Erythroblast (primary cell): ENCODE data around the gene TNFSF8.

Experiments
- DNase-seq, 2 experiments: peaks; one replicate each; lab custom pipeline; 2025; lab: John Stamatoyannopoulos, UW
- GATA1 ChIP-seq: IDR thresholded peaks from 2 replicates; pipeline ENCODE4 v1.6.1; 2011; ENCODE audit warnings: low read depth, mild to moderate bottlenecking, control low read depth, low read length, moderate library complexity
- POLR2A ChIP-seq: IDR thresholded peaks from 2 replicates; pipeline ENCODE4 v1.6.1; 2011; ENCODE audit warnings: mild to moderate bottlenecking, low read length

Gene TNFSF8

DNA sequence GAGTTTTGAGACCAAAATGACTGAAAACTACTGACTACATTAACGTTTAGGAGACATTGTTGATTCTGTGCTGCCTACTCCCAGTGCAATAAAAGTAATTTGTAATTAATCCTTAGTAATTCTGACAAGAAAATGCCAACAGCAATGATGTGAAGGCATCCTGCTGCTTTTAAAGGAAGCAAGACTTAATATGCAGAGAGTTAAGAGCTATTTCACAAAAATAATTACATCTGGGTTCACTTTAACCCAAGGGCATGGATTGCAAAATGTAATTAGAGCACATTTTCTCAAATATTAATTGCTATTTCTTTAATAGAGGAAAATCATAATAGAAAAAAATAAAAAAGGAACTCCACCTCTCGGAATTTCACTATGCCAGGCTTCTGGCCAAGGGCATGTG, 22.7 kb upstream of the TNFSF8 start:
- TF ChIP-seq GATA1: no peak
- no peak for TF ChIP-seq POLR2A
- DNase-seq: no peak

DNA sequence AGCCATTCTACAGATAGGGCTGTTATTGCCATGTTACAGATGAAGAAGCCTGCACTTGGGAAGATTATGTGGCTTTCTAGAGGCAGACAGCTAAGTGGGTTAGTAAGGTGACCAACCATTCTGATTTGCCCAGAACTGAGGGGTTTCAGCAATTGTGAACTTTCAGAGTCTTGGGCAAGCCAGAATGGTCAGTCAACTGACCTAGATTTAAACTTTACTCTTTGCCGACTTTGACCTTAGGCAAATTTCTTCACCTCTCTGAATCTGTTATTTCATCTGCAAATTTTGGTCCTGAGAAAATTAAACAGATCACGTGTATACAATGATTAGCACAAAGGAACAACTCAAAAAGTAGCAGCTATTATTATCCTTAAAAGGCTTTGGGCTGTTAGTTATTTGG, 20.4 kb upstream of the TNFSF8 start:
- DNase-seq: no peak
- no peak for TF ChIP-seq GATA1
- no peak for TF ChIP-seq POLR2A

- no peak for DNase-seq
- TF ChIP-seq GATA1: no peak
- TF ChIP-seq POLR2A: no peak
Observed at GRCh38 chr9:114947058-114947457, 16.7 kb upstream of the TNFSF8 start.

DNA sequence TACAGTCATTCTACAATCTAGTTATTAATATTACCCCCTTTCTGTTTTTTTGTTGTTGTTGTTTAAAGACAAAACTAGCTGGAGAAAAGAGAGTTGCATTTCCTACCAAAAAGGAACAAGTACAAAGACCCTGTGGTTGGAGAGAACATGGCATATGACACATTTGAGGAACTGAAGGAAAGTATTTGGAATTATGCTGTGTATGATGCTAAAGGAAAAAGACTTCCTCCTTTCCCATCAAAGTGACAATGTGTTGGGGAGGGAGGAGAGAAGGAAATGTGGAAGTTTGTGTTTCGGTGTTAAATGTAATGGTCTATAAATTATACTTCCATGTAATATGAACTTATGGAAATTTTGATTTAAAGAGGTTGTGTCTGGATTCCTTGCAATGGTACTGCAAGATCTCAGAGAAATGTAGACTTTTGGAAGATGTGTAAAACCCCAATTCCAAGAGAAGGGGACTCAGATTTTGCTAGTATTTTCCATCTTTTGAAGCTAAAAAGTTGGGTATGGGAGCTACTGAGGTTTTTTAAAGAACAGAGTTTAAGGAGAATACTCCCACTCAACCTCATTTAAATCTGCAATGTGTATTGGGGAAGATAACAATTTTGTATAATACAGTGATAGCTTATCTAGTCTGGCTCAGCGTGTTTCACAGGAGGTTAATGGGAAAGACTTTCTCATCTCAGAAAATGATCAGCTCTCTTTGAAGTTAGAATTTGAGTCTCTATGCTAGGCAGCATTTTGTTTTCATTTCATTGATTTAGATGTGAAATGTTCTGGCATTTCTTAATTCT, 15.4 kb upstream of the TNFSF8 start:
- TF ChIP-seq GATA1 (no peak), POLR2A (no peak)
- no peak for DNase-seq

- DNase-seq: no peak
- TF ChIP-seq GATA1: no peak
- no peak for TF ChIP-seq POLR2A
Observed at GRCh38 chr9:114941376-114941775, 11.0 kb upstream of the TNFSF8 start.

DNA sequence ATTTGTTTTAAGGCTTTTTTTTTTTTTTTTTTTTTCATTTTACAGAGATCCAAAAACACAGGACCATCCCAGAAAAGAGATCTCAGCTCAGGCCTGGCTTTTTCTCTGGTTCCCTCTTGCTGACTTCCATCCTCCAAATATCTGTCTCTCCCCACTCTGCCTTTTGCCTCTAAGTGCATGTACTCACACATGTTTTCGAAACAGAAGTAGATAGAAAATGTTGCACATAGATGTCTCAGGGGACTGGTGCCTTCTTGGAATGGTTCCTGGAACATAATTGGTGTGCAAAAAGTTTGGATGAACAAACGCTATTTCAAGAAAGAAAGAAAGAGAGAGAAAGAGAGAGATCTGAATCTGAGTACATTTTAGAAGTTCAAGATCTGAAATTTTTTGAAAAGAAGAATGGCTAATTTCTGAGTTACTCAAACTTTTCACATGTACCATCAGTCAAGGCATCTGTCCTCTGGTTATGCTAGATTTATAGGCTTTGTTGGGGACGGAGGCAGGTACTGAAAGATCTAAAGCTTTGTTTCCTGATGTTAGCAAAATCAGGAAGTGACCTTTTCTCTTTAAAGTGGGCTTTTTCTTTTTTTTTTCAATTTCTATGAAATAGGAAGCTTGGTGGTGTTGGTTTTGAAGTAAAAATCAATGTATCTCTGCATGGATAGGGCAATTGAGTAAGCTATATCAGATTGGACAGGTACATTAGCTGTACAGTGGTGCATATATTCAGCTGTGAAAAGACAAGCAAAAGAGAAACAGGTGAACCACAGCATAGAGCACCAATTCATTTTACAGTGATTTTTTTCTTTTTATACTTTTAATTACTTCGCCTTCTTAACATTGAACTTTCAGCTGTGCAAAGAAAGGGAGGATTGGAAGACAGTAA, 8.5 kb upstream of the TNFSF8 start:
- no peak for DNase-seq
- no peak for TF ChIP-seq GATA1
- no peak for TF ChIP-seq POLR2A

DNA sequence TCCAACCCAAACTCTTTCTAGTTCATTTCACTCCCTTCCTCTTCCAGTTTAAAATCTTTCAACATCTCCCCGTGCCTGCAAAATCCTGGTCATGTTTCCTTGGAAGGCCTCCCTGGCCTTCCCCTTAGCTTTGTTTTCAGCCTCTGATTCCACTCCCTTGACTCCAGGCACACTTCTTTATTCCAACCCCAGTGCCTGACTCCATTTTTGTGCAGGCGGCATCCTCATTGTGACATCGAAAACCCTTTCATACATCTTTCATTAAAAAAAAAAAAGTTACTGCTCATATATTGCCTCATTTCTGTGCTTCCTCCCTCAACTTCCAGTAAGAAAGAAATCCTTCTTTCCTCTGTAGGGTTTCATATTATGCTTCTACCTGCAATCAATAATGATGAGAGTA, 7.1 kb upstream of the TNFSF8 start:
- TF ChIP-seq GATA1: no peak
- TF ChIP-seq POLR2A: no peak
- DNase-seq: no peak

DNA sequence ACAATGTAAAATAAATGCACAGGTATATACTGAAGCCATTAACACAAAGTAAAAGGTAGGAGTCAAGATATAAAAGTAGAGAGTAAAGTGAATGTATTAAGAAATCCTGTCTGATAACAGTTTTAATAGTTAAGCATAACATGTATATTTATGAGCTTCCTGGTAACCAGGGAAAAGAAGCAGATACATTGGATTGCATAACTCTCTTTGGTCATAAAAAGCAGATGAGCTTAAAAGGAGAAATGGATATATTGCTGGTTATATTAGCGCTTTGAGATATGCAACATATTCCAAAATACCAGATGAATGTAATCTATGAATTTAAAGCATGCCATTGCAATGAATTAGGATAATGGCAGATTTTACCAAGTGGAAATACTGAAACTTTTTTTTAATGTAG, 6.2 kb upstream of the TNFSF8 start:
- no peak for DNase-seq
- TF ChIP-seq POLR2A (no peak), GATA1 (no peak)

- no peak for DNase-seq
- no peak for TF ChIP-seq GATA1
- TF ChIP-seq POLR2A: no peak
Observed at GRCh38 chr9:114935119-114935518, 4.7 kb upstream of the TNFSF8 start.

DNA sequence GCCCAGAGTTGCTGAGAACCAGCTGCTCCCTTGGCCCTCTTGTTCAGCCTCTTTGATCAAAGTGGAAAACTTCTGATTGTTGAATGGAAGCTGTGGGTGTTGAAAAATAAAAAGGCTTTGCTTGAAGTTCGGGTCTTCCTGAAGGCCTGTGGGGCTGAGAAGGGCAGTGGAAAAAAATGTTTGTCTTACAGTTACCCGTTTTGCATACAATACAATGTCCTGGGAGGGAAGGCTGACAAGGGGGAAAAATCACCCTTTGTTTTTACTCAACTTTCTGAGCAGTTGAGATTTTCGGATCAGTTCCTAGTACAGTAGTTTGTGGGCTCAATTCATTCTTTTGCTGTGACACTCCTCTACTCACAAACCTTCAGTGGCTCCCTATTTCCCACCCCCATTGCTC, 2.1 kb upstream of the TNFSF8 start:
- no peak for DNase-seq
- no peak for TF ChIP-seq POLR2A
- no peak for TF ChIP-seq GATA1

DNA sequence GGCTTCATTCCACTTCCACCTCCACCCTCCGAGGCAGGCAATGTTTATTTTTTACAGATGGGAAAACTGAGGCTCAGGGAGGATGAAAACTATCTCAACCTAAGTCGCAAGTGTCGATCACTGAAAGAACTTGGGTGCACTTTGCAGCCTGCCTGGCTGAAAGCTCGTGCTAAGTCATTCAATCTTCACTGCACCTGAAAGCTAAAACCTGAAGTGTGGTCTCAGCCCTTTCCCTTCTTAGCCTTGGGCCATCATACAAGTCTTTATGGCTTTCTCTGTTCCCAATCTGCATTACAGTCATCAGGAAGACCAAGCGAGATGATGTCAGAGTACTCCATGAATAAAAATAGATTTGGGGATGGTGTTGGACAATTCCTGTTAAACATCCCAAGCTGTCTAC, 1.0 kb upstream of the TNFSF8 start:
- no peak for DNase-seq
- TF ChIP-seq POLR2A: no peak
- no peak for TF ChIP-seq GATA1

GRCh38 chr9:114929201-114929600, 1.2 kb downstream of the TNFSF8 start:
- TF ChIP-seq GATA1 (no peak), POLR2A (no peak)
- DNase-seq: no peak

DNA sequence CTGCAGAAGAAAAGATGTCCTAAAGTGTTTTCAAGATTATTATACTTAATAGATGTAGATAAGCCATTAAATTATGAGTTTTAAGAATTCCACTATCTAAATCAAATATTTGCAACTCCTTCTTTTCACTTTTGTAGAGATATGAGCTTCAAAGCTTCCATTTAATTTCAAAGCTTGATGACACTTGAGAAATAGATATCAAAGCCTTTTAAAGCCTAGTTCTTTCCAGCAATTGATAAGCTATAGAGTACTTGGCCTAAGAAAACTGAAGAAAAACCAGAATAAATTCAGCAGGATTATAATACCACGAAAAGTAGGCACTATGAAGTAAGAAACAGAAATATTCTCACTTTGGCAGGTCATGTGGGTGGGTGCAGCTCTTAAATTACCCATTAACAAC, 1.7 kb downstream of the TNFSF8 start:
- DNase-seq: no peak
- no peak for TF ChIP-seq POLR2A
- TF ChIP-seq GATA1: no peak

DNA sequence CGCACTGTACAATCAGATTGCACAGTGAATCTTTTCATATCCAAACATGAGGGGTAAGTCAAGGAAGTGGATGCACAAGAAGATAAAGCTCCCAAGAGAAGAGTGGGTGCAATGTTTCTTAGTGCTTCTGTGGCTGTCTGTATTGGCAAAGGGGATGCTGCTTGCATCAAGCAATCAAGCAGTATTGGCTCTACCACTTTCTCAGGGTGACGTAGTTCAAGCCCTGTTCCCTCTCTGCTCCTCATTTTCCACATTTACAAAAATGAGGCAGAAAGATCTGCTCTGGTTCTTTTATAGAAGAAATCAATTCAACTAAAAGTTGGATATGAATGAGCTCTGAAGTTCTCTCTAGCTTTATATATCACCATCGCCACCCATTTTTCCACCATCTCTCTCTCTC, 2.3 kb downstream of the TNFSF8 start:
- no peak for DNase-seq
- no peak for TF ChIP-seq POLR2A
- no peak for TF ChIP-seq GATA1

DNA sequence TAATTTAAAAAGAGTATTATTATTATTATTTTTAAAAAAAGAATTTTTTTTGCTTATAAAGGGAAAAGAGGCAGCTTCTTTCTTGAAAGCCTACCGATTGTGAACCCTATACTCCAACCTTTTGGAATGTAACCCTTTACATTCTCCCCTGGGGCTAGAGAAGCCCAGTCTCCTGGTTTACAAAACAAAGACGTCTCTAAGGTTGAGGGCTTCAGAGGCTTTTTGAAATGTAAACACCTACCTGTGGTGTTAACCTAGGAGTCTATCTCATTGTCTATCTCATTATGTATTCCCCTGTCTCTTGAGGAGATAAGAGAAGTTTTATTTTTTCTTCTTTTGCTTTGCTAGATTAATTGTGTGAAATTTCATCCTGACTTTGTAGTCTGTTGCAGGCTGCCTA, 4.7 kb downstream of the TNFSF8 start:
- TF ChIP-seq POLR2A (no peak), GATA1 (no peak)
- DNase-seq: no peak
